BJ (cell line): ENCODE results near the gene NDUFV1. TPM values are rescaled to one million over a fixed set of nuclear protein-coding genes. Genes with fewer than 3 reads are reported as not detected.
"Not testable (repeated sequence)": the region's sequence is repeated elsewhere in the genome, so short reads cannot be mapped to it uniquely, and the experiment has no call there.

Experiments used
- CTCF ChIA-PET: fragments of 350-600 bp; formaldehyde crosslinking; extraction: SDS; loops from one replicate; lab custom pipeline; 2021; ENCODE audit warnings: antibody characterized with exemption, inconsistent platforms; lab: Yijun Ruan, JAX
- POLR2A ChIA-PET: fragments of 300-600 bp; sonication (Branson Sonifier 250); formaldehyde crosslinking; extraction: SDS; loops from one replicate; lab custom pipeline; 2021; ENCODE audit warnings: antibody characterized with exemption; lab: Charles Lee
- DNase-seq: peaks from one replicate; pipeline ENCODE4 v3.0.0-alpha.2; 2011; ENCODE audit warnings: low read depth
- H3K27me3 ChIP-seq: 2 replicates; pipeline ENCODE4 v1.6.0; 2011; ENCODE audit warnings: low read length; ENCODE audit not compliant: control insufficient read depth, insufficient read depth
- H3K36me3 ChIP-seq: 2 replicates; pipeline ENCODE4 v1.5.1; 2011; ENCODE audit warnings: low read length; ENCODE audit not compliant: control insufficient read depth, insufficient read depth
- H3K4me3 ChIP-seq: 2 replicates; pipeline ENCODE4 v1.5.1; 2011; ENCODE audit warnings: low read depth, mild to moderate bottlenecking, control low read depth, low read length
- CTCF ChIP-seq: IDR thresholded peaks from 2 replicates; pipeline ENCODE4 v1.5.1; 2011; ENCODE audit warnings: low read depth, mild to moderate bottlenecking, control low read depth, inconsistent platforms, low read length, moderate library complexity; ENCODE audit not compliant: insufficient read depth
- polyA plus RNA-seq: library from polyadenylated mRNA; depleted of rRNA; stranded (reverse); fragments of >200 nt; gene quantifications from 2 replicates; pipeline ENCODE4 v1.2.3, GENCODE V29; 2011

NDUFV1 gene
- polyA plus RNA-seq, 1 experiment: 149 TPM

GRCh38 chr11:67588136-67588503, 18.6 kb upstream of the NDUFV1 start:
- Histone ChIP-seq H3K4me3 (no peak overlapping the region), H3K36me3 (peaks cover 8% of the 10 kb centered on the region; the same call in 1 of the 2 replicates), H3K27me3 (no peaks in the 10 kb centered on the region)
- CTCF ChIA-PET: no interaction called here
- no peak for DNase-seq
- POLR2A ChIA-PET: no interaction called here
- TF ChIP-seq CTCF: no peak

GRCh38 chr11:67588899-67589415, 17.8 kb upstream of the NDUFV1 start:
- POLR2A ChIA-PET, H3K27me3 ChIP-seq, CTCF ChIA-PET, DNase-seq, H3K36me3 ChIP-seq, H3K4me3 ChIP-seq: not testable (repeated sequence)

GRCh38 chr11:67592880-67593564, 13.7 kb upstream of the NDUFV1 start:
- Histone ChIP-seq H3K27me3 (peaks cover 5% of the 10 kb centered on the region; the same call in 1 of the 2 replicates), H3K4me3 (no peak overlapping the region), H3K36me3 (peaks cover 1% of the 10 kb centered on the region; the same call in 1 of the 2 replicates)
- TF ChIP-seq CTCF: no peak
- ChIA-PET POLR2A (no interaction called here), CTCF (interaction anchor here (1.8 kb wide), 1 partner anchor 9 kb away, joined by 6 read pairs; the partner anchor contains the start of gene GSTP1)
- no peak for DNase-seq

- DNase-seq: no peak
- Histone ChIP-seq H3K4me3 (no peak overlapping the region), H3K27me3 (peaks cover 5% of the 10 kb centered on the region; the same call in 1 of the 2 replicates), H3K36me3 (no peaks in the 10 kb centered on the region; the same call in 1 of the 2 replicates)
- no peak for TF ChIP-seq CTCF
- ChIA-PET POLR2A (no interaction called here), CTCF (interaction anchor here (1.3 to 1.8 kb wide), 2 partner anchors 10 to 21 kb away, joined by 4 to 6 read pairs; partner anchors contain the start of gene GSTP1)
These were observed 13.2 kb upstream of the NDUFV1 start for GRCh38 chr11:67593565-67593905.

GRCh38 chr11:67594480-67594879, 12.3 kb upstream of the NDUFV1 start:
- Histone ChIP-seq H3K27me3 (peaks cover 5% of the 10 kb centered on the region; the same call in 1 of the 2 replicates), H3K36me3 (no peaks in the 10 kb centered on the region), H3K4me3 (no peak overlapping the region)
- ChIA-PET CTCF (interaction anchor here (1.3 kb wide), 1 partner anchor 20 kb away, joined by 4 read pairs; no protein-coding TSS in a partner anchor), POLR2A (no interaction called here)
- DNase-seq: no peak
- TF ChIP-seq CTCF: no peak
